CD4-positive, alpha-beta T cell treated with Interleukin-6 for 4 hours (primary cell): ENCODE results near the gene PTPRF.

ENCODE experiments used
- DNase-seq: peaks from one replicate; pipeline ENCODE4 v3.0.0-alpha.2; 2020; ENCODE audit warnings: mixed read lengths

The PTPRF gene

DNA sequence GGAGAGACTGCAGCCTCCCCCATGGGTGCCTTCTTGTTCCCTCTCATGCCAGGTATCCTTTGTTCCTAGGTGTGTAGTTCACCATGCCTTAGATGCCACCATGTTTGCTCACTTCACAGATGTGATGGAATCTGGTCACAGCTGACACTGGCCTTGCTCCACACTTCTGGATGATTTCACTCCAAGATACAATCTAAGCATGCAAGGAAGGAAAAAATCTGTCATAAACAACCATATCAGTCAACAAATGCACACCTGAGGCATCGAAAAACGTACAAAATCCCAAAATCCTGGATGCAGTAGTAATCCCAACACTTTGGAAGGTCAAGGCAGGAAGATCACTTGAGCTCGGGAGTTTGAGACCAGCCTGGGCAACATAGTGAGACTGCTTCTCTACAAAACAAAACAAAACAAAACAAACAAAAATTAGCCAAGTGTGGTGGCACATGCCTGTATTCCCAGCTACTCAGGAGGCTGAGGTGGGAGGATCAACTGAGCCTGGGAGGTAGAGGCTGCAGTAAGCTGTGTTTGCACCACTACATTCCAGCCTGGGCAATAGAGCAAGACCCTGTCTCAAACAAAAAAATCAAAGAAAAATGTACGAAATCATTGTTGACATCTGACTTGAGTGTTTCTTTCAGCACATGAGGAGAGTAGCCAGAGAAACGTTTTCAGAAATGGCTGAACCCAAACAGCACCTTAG lies 17.1 kb upstream of the PTPRF start:
- DNase-seq = no peak

DNA sequence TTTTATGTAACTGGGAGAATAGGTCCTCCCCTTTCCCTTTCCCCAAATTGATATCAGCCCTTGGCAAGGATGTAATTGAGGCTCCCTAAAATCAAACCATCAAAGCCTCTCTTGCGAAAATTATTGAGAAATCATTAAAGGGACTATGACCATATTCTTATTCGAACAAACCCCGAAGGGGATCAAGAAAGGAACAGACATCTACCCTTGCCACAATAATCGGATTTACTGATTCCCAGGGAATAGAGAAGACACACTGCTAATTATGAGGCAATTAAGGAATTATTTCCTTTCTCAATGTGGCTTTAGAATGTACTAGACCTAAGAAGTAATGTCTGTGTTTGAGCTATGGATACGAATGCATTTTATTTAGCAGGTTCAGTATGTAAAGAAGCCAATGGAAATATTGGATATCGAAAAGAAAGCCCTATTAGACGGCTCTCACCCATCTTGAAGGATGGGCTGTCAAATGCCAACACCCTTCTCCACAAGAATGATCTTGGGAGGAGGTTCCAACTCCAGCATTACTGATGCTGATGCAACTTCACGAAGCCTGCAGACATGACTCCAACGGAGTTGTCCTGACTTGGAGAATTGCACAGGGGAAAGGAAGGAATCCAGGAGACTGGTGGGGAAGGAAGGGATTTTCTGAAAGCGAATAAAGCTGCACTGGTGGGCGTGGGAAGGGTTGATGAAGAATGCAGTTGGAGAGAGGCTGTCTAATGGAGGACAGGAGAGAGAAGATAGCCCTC lies 11.6 kb upstream of the PTPRF start:
- DNase-seq = no peak

DNA sequence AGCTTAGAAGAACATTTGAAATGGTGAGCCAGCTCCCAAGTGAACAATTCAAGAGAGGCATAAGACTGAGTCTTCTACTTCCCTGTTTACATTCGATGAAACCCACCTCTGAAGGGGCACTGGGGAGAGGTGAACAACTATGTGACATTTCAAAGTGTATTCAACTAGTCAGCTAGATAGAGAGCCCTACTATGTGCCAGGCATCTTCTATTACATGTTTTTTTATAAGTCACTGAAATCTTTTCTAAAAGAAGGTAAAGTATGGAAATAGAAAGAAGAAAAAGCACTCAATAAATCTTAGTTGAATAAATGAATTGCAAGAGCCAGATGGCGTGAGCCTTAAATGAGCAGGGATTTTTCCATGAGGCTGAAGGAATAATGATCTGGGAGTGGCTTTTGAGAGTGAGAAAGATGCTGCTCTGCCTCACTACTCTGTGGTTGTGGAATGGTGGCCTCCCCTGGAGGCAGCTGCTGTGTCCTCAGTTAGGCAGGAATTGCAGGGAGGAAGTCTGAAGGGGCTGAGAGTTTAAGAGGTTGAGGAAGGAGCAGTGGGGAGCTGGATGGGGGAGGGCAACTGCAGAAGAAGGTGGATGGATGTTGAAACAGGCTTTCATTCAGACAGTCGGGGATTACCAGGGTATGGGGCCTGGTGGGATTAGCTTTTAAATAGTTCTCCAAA lies 10.4 kb upstream of the PTPRF start:
- no peak for DNase-seq

DNA sequence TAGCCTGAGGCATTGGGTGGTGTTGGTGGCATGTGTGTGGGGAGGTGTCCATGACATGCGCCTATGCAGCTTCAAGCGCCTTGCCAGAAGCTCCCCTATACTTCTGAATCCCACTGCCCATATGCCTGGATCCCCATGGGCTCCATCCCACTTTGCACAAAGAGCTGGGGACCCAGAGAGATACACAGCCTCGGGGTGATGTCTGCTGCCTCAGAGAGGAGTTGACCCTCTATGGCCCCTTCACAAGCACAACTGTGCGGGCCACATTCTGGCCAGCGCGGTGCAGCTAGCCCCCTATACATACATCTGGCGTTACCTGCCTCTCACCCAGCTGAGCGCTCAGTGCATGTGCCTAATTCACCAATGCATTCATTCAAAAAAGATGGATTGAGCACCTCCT lies 9.6 kb upstream of the PTPRF start:
- no peak for DNase-seq

DNA sequence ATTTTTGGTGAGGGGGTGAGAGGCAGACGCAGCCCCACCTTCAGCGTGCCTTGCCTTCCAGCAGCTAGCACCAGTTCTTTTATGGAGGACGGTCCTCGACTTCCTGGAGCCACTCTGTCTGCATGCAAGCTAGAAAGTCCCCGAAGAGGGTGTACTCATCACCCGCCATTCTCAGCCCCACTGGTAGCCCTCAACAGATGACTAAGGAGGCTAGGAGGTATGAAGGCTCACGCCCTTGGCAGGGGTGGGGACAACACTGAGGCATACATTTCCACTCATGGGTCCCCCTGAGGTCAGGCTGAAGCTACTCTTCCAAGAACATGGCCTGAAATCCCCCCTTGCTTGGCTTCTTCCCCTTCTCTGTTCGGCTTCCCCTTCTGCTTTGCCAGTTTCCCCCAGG lies 8.9 kb upstream of the PTPRF start:
- no peak for DNase-seq

DNA sequence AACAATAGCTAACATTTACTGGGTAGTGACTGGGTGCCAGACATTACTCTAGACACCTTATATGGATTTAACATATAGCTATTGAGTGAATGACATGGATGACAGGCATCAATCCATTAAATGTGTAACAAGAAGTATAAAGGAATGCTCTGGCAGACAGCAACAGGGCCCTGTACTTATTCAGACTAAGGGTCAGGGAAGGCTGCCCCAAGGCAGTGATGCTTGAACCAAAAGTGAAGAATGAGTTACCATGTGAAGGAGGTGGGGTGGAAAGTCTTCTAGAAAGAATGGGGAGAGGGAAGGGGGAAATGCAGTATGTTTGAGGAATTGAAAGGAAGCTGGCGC lies 8.3 kb upstream of the PTPRF start:
- no peak for DNase-seq

DNA sequence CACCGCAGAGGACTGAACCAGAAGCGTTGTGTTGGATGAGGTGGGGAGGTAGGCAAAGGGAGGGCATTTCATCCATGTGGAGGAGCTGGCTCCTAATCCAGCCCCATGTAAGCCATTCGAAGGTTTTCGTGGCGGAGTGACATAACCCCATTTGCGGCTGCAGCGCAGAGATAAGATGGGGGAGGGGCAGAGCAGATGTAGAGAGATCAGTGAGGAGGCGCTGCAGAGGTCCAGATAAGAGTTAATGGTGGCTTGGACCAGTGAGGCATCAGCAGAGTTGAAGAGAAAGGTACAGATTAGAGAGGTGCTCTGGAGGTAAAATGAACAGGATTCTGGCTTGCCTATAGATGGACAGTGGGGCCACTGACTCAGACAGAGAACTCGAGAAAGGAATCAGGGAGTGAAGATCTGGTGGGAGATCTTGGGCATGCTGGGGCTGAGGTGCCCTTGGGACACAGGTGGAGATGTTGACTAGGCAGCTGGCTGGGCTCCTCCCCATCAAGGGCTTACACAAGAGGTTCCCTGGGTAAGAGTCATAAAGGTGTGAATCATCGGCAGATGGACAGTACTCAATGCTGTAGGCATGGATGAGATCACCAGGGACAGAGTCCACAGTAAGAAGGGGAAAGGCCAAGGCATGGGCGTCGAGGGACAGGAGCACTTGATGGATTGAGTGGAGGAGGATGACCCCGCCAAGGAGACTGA lies 7.8 kb upstream of the PTPRF start:
- no peak for DNase-seq

DNA sequence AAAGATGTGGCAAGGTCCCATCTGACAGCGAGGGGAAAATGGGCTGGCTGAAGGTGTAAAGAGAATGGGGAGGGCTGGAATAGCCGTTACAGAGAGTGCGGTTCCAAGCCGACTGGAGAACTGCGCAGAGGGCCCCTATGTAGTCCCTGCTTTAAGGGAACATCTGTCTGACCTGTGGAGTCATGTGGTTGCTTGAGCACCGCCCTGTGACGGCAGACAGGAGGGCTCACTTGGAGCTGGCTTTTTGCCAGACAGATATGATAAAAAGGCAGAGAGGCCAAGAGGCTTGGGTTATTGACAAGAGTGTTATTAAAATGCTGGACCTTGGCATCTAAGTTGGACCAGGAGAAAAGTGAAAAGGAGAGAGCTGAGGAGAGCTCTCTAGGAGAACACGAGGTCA lies 5.9 kb upstream of the PTPRF start:
- no peak for DNase-seq

DNA sequence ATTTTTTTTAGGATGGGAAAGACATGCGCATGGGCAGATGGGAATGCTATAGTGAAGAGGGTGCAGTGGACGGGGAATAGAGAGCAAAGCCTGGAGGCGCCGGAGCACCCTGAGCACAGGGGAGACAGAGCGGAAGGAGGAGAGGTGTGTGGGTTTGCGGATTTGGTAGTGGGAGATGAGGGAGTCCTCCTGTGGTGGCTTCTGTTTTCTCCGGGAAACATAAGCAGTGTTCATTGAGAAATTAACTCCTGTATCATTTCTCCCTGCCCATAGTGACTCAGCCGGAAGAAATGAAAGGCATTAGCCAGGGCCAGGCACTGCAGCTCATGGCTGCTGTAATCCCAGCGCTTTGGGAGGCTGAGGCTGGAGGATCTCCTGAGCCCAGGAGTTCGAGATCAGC lies 4.7 kb upstream of the PTPRF start:
- DNase-seq = no peak

DNA sequence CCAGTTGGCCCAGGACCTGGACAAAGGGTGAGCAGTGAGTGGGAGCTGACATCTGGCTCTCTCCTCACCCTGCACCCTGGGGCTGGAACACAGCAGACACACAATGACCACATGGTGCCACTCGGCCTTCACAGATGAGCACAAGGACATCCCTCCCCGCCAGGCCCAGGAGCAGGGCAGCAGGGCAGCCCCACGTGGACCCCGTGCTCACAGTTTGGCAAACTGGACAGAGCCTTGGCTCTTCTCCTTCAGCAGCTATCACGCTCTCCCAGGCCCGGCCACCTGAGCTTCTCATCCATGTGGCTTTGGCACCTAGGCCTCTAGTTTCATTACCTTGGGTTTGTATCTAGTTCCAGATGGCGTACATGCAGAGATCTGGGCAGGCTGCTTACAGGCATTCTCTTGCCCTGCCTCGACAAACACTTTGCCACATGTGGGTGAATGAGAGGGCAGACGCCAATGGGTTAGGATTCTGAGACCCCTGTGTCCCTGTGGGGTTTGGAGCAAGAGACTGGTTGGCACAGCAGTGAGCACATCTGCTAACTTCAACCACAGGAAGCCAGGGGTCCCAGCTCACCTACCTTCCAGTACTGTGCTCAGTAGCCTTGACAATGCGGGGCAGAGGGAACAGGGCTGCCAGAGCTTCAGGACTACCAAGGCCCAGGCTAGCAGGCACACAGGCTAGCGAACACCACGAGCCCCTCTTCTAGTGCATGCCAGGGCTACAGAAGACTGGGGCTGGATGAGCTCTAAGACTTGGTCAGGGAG lies 3.4 kb upstream of the PTPRF start:
- no peak for DNase-seq

DNA sequence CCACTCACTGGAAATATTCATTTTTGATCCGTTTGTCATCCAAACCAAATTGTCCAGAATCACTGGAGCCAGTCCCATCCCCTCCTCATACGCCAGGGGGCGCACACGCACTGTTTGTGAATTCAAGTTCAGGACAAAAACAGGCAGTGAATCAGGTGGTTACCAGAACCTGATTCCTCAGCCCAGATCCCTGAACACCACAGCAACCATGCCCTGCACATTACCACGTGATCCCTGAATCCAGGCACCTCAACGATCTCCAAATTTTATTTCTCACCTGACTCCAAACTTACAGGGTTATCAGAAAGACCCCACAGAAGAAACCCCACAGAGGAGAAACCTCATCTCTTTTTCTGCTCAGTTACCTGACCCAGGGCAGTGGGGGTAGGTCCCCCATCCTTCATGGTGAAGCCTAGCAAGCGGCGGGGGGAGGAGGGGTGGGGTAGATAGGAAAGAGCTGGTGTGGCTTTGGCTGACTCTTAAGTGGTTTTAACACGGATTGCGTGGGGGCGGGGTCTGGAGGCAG lies 1.4 kb upstream of the PTPRF start:
- peak; percentile 86 for DNase-seq

DNA sequence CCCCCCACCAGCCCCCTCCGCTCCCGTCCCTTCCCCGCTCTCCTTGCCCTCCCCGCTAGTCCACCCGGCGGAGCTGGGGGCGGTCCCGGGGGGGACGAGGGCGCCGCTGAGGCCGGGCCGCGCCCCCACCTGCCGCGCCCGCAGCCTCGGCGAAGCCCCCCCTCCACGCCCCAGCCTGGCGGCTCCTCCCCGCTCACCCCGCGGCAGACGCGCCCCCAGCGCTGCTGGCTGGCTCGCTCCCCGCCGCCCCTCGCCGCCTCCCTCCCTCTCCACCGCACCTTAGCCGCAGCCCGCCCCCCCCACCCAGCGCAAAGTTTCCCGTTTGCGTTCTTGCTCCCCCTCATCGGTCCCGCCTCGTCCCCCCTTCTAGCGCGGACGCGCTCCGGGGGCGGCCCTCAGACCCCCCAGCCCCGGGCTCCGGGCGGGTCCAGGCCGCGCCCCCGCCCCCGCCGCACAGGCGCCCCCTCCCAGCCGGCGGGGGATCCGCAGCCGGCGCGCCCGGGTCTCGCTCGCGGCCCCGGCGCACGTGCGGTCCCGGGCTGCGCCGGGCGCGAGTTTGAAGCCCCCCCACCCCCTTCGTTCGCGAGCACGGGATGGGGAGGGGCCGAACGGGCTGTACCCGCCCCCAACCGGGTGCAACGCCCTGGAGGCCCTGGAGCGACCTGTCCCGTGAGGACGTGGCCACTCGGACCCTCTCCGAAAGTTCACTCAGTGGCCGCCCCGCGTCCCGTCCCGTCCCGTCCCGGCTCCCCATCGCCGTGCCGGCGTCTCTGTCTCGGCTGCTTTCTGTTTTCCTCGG lies 623 bp downstream of the PTPRF start:
- peak; percentile 23 for DNase-seq

DNA sequence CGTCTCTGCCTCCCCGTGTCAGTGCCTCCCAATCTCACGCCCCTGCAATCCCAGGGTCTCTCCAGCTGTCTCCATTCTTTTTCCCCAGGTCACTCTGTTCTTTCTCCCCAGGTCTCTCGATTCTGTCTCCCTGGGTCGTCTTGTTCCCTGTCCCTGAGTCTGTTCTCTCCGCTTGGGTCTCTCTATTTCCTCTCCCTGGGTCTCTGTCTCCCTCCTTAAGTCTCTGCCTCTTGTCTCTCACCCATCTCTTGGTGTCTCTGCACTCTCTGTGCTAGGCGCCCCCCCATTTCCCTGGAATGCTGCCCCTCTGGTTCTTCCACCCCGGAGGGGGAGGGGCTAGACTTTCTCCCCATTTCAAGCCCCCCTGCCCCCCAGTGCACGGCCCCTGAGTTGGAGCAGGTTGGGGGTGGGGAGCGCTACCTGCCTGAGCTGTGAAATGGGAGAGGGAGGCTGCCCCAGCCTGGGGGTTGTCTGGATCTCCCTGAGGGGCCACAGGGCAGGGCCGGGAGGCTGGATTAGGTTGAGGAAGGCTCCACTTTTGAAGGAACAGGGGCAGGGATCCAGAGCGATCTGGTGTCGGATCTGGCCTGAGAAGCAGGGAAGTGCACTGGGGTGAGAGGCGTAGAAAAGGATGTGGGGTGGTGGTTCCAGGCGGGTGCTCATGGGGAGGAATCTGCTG lies 1.4 kb downstream of the PTPRF start:
- DNase-seq = no peak

DNA sequence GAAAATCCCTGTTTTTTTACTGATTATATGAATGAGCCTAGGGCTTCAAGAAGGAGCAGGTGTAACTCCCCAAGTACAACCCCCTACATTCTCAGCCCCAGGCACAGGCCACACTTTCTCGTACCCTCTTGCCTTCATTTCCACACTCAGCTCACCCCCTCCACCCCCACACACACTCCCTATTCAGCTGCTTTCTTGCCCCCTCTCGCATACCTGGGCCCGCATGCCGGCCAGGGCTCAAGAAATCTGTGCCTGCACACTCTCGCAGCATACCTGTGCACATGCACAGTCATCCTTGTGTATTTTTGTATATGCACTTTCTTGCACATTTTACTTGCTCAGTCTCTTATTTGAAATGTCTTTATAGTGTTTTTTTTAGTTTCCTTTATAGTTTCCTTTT lies 2.0 kb downstream of the PTPRF start:
- DNase-seq = no peak

DNA sequence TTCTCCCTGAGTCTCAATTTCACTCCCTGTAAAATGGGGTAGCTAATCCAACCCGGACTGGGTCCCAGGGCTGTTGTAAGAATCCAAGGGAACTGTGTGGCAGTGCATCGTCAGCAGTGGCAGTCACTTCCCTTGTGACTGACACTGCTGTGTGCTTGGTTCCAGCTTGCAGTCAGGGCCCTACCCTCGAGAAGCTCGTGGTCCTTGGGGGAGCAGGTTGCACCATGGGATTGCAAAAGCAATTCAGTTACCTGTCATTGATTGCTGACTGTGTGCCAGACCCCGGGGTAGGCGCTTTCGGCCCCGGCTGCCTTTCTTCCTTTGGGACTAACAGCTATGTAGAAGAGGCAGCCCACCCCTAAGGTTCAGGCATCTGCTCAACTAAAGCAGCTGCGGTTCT lies 2.9 kb downstream of the PTPRF start:
- no peak for DNase-seq

DNA sequence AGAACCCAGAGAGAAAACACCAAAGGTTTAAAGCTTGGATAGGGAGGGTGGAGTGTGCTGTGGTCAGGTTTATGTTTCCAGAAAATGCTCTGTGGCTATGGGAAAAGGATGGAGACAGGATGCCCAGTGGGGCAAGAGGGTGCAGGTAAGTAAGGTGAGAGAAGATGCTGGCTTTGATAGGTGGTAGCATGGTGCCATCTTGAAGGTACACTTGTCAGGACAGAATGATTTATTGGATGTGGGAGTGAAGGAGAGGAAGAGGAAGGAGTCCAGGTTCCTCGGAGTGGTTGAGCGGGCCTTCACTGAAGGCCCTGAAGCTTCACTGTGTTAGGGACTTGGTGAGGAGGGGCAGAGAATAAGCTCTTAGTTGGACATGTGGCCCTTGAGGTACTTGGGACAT lies 3.6 kb downstream of the PTPRF start:
- DNase-seq = no peak

DNA sequence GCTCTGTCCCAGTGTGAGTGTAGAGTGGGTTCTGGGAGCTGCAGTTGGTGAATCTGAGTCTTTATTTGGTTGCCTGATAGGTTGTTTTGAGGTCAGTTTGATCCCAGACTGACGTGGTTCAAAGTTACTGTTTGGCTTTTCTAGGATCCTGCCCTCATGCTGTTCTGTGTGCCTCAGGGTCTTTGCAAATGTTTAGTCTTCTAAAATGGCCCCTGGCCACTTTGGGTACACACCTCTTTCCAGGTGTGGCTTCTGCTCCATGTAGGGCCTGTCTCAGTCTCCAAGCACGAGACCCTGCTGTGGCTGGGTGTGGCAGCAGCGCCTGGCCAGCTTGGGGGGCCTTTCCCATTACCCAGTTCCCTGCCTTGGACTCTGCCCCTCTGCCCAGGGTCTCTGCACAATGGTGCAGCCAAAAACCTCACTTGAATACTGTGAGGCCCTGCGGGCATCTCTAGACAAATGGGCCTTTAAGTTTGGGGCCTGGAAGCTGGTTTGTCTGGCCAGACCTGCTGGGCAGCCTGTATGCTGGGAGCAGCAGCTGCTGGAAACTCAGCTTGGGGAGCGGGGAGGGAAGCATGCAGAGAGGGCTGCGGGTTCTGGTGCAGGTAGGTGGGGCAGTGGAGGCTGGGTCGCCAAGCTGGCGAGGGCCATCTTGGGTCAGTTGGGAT lies 5.6 kb downstream of the PTPRF start:
- no peak for DNase-seq

DNA sequence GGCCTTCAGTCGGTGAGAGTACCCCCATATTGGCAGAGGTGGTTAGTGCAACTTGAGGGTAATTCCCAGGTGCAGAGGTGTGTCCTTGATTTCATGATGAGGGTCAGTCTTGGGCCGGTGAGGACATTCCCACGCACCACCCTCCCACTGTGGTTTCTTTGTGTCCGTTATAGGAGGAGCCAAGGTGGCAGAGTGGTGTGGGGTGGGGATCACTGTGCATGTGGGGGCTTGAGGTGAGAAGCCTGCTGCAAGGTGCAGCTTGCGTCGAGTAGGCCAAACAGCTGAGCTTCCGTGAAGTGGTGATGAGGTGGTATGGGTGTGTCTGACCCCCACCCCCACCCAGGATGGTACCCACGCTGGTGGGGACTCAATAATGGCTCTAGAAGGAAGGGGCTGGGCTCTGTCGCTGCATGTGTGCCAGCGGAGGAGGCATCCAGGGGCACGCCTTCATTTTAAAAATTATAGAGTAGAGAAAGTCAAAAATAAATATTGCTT lies 6.2 kb downstream of the PTPRF start:
- no peak for DNase-seq

DNA sequence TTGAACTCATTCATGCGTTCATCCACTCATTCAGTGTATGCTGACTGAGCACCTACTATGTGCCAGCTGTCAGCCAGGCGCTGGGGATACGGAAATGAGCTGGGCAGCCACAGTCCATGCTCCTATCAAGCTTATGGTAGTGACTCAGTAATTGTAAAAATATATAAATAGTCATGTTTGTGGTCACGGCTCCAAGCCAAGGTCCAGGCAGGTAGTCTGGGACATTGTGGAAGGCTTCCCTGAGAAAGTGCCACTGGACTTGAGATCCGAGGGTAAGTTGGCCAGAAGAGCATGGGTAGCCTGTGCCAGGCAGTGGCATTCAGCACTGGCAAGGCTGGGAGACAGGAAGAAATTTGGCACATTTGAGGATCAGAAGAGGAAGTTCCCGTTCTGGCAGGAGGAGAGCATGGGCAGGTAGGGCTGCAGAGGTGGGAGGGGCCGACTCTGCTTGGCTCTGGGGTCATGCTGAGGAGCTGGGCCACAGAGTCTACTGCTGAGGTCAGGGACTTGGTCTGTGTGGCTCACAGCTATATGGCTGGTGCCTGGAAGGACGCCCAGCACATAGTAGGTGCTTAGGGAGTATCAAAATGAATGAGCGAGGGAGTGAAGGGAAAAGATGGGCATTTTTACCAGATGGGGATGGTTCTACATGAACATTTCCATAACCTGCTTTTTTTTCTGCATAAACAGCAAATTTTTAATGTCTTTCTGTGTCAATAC lies 6.9 kb downstream of the PTPRF start:
- no peak for DNase-seq

DNA sequence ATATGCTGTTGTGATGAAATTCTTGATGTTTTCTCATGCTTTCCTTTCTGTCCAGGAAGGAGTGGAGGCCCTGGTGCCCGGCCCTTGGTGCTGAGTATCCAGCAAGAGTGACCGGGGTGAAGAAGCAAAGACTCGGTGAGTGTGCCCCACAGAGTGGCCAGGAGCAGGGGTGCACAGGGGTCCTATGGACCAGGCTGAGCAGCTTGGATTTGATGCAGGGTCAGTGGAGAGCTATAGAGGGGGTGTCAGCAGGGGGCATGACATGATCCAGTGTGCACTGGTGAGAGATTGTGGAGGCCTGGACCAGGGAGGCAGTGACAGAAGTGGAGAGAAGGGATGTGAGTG lies 7.4 kb downstream of the PTPRF start:
- no peak for DNase-seq
